NOMO-1 (cell line): Measurements from ENCODE around the gene HBA2.
A peak's percentile ranks its signal among the peaks of the same experiment; 100 is the strongest.
"Not testable (repeated sequence)": the region's sequence is repeated elsewhere in the genome, so short reads cannot be mapped to it uniquely, and the experiment has no call there.

Experiments used
- DNase-seq, 2 experiments: peaks; one replicate each; lab custom pipeline; 2025; ENCODE audit not compliant: unreplicated experiment in 2 of 2; lab: John Stamatoyannopoulos, UW

HBA2 gene

GRCh38 chr16:173928-174769 lies 1.5 kb downstream of the HBA2 start:
- DNase-seq, result not testable (repeated sequence)

GRCh38 chr16:175011-175949 lies 2.6 kb downstream of the HBA2 start:
- no peak for DNase-seq

GRCh38 chr16:176006-176405 lies 3.3 kb downstream of the HBA2 start:
- not testable (repeated sequence) for DNase-seq

GRCh38 chr16:176477-177382 lies 4.1 kb downstream of the HBA2 start, which contains the start of gene HBA1:
HBA1 (plus strand) TSS chr16:176680; CDS start chr16:176717, 37 bp downstream.
- not testable (repeated sequence) for DNase-seq

- peak; percentile 90 to 100 for DNase-seq
Observed at GRCh38 chr16:177394-177822, 4.7 kb downstream of the HBA2 start.

GRCh38 chr16:177981-178667 lies 5.4 kb downstream of the HBA2 start:
- no peak for DNase-seq

GRCh38 chr16:178668-179015 lies 6.0 kb downstream of the HBA2 start:
- DNase-seq, result no peak

- DNase-seq, result no peak
Observed at GRCh38 chr16:179211-180092, 6.8 kb downstream of the HBA2 start.

- no peak for DNase-seq
Observed at GRCh38 chr16:180101-180675, 7.5 kb downstream of the HBA2 start, which contains the start of gene HBQ1. HBQ1 (plus strand) TSS chr16:180459; CDS start chr16:180487, 28 bp downstream.

GRCh38 chr16:180681-181564 lies 8.2 kb downstream of the HBA2 start:
- DNase-seq, result peak; percentile 65 to 72

- no peak for DNase-seq
Observed at GRCh38 chr16:181565-182021, 8.9 kb downstream of the HBA2 start.

GRCh38 chr16:183005-183404 lies 10.3 kb downstream of the HBA2 start:
- no peak for DNase-seq

GRCh38 chr16:185213-185612 lies 12.5 kb downstream of the HBA2 start:
- DNase-seq, result no peak

GRCh38 chr16:185691-186090 lies 13.0 kb downstream of the HBA2 start:
- no peak for DNase-seq

- DNase-seq, result no peak
Observed at GRCh38 chr16:187330-187729, 14.7 kb downstream of the HBA2 start.

GRCh38 chr16:188674-189073 lies 16.0 kb downstream of the HBA2 start:
- DNase-seq, result no peak

GRCh38 chr16:189604-190186 lies 17.0 kb downstream of the HBA2 start:
- DNase-seq, result no peak
